NCI-H2081 (cell line): ENCODE data around the gene RNF8.
A peak's percentile ranks its signal among the peaks of the same experiment; 100 is the strongest.
"Not testable (repeated sequence)": the region's sequence is repeated elsewhere in the genome, so short reads cannot be mapped to it uniquely, and the experiment has no call there.

Experiments used
- DNase-seq, 2 experiments: peaks; one replicate each; lab custom pipeline; 2025; lab: John Stamatoyannopoulos, UW

Gene RNF8, protein sequence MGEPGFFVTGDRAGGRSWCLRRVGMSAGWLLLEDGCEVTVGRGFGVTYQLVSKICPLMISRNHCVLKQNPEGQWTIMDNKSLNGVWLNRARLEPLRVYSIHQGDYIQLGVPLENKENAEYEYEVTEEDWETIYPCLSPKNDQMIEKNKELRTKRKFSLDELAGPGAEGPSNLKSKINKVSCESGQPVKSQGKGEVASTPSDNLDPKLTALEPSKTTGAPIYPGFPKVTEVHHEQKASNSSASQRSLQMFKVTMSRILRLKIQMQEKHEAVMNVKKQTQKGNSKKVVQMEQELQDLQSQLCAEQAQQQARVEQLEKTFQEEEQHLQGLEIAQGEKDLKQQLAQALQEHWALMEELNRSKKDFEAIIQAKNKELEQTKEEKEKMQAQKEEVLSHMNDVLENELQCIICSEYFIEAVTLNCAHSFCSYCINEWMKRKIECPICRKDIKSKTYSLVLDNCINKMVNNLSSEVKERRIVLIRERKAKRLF

DNA sequence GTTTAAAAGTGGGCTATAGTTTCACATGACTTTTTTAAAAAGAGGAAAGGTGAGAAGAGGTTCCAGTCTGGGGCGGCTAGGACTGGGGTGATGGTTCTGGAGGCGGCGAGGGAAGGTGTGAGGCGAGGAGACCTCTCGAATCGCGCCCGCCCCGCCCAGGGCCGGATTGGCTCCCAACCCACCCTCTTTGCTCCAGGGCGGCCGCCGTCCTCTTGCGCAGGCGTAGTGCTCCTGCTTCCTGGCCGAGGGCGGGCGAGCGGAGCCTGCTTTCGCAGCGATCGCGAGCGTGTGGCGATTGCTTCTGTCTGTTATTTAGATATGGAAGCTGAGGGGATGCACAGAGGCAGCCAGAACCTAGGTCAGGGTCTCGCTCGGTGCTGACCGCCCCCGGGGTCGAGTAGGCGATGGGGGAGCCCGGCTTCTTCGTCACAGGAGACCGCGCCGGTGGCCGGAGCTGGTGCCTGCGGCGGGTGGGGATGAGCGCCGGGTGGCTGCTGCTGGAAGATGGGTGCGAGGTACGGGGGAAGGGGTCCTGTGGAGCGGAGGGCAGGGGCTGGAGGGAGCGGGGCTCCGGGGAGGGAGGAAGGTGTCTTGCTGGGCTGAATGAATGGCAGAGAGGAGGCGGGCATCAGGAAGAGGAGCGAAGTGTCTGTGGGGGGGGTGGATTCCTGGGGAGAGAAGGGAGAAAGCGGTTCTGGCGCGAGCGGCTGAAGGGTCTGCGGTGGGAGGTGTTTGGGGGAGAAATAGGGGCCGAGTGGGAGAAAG is at the start of gene RNF8:
TSS of gene RNF8 (plus strand) at position 223 of the 765 bp plus-strand sequence. CDS start at position 405, 182 bp downstream.
- DNase-seq: peak; percentile 83 to 89

DNA sequence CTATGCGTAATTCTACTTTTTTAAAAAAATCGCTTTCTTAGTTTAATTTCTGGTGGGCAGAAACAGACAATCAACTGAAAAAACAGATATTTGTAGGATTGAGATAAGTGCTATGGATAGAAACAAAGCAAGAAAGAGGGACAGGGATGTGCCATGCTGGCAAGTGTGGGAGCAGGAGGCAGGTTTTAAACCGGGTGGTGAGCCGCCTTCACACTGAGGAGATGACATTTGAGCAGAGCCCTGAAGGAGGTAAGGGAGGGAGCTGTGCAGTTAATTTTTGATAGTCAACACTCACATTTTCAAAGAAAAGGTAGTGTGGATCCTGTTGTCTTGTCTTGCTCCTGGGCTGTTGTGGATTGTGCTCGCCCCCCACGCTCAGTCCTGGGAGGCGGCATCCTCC is 49.0 kb upstream of the RNF8 start:
- no peak for DNase-seq

- DNase-seq: no peak
Measured at GRCh38 chr6:37305841-37306425, 47.9 kb upstream of the RNF8 start.

GRCh38 chr6:37306624-37307222 is 47.1 kb upstream of the RNF8 start:
- DNase-seq: peak; percentile 41 to 68

GRCh38 chr6:37307484-37307883 is 46.3 kb upstream of the RNF8 start:
- not testable (repeated sequence) for DNase-seq

DNA sequence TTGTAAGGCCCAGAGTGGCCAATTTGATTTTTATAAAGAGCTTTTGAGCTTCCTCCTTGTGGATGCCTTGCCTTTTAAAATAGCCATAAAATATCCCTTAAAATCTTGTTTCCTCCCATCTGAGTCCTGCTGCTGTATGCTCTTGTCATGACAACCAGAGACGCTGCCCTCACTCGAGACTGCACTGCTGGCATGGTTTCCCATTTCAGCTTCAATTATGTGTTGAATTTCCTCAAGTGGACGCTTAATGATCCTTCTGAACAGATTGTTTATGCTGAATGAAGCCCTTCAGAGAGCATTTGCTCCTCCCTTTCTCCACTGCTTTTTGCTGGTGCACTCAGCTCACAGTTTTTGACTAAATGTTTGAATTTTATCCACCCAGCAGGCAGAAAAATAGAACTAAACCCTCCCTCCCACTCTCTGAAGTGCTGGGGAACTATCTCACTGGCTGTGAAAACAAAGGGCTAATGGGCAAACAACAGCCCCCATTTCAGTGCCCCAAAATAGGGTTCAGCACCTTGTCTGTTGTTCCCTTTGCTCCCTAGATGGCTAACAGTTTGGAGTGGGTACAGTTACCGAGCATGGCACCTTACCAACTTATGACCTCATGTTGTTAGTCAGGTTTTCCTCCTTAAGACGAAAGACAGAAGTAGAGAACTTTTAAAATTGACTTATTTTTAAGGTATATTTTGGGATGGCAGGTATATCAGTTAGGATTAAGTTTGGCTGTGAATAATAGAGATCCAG is 45.5 kb upstream of the RNF8 start:
- DNase-seq: peak; percentile 72 to 87

- DNase-seq: no peak
Measured at GRCh38 chr6:37309046-37309445, 44.7 kb upstream of the RNF8 start.

GRCh38 chr6:37309692-37310091 is 44.1 kb upstream of the RNF8 start:
- no peak for DNase-seq

GRCh38 chr6:37310966-37311365 is 42.8 kb upstream of the RNF8 start:
- DNase-seq: no peak

DNA sequence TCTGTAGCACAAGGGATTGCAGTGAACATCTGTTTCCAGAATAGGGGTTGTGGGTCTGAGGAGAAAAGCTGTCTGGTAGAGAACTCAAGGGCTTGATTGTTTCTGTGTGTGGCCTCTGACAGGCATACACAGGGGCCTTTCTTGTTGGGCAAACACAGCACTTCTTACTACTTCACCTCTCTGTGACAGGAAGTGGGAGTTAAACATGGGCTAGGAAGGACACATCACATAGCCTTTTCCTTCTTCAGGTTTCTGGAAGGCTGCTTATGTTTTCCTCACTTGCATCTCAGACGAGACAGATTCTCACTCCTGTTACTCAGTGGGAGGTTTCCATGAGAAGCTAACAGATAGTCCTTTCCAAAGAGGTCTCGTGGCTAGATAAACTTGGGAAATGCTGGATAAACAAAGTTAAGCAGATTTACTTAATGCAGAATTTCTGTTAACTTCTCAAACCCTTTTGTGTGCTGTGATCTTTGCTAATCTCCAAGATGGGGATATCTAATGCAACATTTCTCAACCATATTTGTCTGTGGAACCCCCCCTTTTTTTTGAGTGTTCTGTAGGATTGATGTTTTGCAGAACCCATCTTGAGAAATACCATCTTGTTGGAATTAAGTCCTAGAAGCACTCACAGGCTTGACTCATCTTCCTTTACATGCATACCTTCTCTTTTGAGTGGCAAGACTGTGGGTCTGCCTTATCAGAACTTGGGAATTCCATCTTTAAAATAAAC is 41.9 kb upstream of the RNF8 start:
- no peak for DNase-seq

DNA sequence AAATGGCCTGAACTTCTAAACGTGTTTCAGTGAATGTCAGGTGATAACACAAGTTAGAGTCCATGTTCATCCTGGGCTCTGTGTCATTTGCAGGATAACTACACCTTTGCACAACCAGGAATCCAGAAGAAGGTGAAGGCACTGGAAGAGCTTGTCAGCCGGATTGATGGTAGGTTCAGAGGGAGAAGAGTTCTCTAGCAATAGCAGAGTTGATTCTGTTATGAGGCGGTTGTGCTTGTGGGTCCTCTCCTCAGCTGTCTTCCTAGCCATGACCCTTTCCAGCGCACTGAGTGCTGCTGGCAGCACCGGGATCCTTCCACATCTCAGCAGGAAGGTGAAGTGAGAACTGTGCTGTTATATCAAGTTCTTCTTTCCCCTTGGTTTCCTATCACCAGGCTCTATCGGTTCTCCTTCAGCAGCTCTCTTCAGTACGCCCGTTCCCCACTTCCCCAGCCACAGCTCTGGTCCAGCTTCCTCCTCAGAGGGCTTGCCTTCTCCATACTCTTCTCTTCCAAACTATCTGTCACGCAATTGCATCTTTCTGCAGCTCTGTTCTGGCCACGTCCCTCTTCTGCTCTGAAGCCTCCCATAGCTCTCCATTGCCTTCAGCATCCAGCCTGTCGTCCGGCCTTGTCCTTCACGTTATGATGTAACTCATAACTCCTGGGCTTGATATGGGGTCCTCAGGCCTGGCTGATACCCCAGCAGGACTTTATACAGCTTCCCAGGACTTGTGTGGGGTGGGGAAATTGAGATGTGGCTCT is 39.9 kb upstream of the RNF8 start:
- no peak for DNase-seq

- peak in 1 of 2 experiments; percentile 31 for DNase-seq
Measured at GRCh38 chr6:37314487-37315156, 39.2 kb upstream of the RNF8 start.

DNA sequence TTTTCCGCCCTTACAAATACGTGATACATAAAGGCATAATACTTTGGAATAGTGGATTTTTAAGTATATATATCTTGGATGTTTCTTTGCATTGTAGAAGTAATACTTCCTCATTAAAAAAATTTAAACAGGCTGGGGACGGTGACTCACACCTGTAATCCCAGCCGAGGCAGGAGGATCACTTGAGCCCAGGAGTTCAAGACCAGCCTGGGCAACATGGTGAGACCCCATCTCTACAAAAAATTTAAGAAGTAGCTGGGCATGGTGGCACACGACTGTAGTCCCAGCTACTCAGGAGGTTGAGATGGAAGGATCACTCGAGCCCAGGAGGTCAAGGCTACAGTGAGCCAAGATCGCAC is 38.6 kb upstream of the RNF8 start:
- no peak for DNase-seq

GRCh38 chr6:37316071-37316470 is 37.7 kb upstream of the RNF8 start:
- DNase-seq: no peak

GRCh38 chr6:37317312-37318038 is 36.3 kb upstream of the RNF8 start:
- no peak for DNase-seq

DNA sequence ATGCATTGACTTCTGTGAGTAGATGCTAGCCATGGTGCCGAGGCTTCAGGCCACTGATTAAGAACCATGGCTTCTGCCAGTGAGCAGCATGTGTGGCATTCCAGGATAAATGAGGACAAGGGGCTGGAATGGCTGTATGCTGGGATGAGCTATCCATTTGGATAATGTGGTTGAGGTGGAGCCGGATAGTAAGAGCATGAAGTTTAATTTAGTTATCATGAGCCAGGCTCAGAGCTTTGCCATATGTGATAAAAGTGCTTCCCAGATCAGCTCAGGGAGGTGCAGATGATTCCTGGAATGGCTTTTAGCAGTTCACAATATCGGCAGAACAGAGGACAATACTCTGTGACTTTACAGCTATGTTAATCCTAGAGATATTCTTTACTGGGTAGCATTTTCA is 34.6 kb upstream of the RNF8 start:
- DNase-seq: no peak

DNA sequence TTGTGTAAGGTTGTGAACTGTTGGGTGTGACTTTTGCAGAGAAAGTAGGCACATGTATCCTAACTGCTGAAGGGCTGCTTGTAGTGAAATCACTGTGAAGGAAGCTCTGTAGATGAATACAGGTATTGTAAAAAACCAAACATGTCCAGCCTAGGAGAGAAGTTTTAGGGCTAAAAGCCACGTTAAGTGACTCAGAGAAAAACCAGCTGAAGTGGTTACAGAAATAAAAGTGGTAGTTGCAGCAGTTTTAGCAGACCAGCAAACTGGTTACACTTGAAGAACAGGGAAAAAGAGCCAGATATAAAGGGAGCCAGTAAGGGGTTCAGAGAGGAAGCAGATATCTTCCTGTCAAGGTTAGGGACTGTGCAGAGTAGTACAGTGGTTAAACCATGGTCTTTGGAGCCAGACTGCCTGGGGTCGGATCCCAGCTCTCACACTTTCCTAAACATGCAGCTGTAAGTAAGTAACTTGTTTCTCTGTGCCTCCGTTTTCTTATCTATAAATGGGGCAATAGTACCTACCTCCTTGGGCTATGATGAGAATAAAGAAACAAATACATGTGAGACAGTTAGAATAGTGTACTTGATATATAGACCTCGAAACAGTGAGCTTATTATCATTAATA is 33.8 kb upstream of the RNF8 start:
- DNase-seq: no peak

DNA sequence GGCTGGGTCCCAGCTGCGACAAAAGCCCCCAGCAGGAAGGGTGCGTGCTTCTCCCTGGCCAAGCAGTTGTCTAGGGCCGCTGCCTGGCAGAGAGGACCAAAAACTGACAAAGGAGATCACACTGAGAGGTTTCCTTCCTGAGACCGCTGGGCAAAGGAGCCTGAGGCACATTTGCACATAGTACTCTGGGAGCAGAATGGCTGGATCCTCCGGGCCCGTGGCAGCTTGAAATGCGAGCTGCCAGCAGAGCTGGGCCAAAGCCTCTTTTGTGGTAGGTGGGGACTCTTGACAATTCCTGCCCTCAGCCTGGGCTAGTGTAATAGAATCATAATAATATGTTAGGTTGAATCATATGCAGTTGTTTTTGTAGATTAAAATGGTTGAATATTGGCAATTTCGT is 33.1 kb upstream of the RNF8 start:
- DNase-seq: peak; percentile 25 to 39
